ENCODE data around the gene DNAJB5. TPM values are rescaled to one million over a fixed set of nuclear protein-coding genes. Genes with fewer than 3 reads are reported as not detected.
"Not testable (repeated sequence)": the region's sequence is repeated elsewhere in the genome, so short reads cannot be mapped to it uniquely, and the experiment has no call there.

The DNAJB5 gene
- total RNA-seq, 1 donor from 2014 or later: 27.3 TPM

DNA sequence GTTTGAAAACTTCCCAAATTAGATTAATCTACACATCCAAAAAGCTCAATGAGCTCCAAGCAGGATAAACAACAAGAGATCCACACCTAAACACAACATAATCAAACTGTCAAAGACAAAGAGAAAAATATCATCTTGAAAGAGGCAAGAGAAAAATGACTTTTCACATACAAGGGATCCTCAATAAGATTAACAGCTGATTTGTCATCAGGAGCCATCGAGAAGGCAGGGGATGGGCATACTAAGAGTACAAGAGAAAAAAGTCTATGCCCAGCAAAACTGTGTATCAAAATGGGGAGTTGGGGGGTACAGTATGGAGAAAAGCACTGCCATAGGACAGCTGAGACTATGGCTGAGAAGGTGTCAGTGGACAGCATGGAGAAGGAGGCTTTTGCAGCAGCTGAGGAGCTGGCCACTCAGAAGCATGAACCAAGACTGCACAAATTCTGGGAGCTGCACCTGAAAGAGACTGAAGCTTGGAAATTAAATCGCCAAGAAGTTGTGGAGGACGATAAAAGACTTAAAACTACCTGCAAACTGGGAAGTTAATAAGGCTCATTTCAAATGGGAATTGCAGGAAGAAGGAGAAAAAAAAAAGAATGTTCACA is 20.9 kb downstream of the DNAJB5 start:
- FAIRE-seq (no peak), DNase-seq (ENCODE audit: low read depth) (no peak)
- H3K27ac ChIP-seq (ENCODE audit: low read depth, low read length): no peak overlapping the region
- TF ChIP-seq, protein P1, sequence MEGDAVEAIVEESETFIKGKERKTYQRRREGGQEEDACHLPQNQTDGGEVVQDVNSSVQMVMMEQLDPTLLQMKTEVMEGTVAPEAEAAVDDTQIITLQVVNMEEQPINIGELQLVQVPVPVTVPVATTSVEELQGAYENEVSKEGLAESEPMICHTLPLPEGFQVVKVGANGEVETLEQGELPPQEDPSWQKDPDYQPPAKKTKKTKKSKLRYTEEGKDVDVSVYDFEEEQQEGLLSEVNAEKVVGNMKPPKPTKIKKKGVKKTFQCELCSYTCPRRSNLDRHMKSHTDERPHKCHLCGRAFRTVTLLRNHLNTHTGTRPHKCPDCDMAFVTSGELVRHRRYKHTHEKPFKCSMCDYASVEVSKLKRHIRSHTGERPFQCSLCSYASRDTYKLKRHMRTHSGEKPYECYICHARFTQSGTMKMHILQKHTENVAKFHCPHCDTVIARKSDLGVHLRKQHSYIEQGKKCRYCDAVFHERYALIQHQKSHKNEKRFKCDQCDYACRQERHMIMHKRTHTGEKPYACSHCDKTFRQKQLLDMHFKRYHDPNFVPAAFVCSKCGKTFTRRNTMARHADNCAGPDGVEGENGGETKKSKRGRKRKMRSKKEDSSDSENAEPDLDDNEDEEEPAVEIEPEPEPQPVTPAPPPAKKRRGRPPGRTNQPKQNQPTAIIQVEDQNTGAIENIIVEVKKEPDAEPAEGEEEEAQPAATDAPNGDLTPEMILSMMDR (IDR thresholded peaks at IDR 0.05; ENCODE audit: insufficient read depth, low read depth, low read length): no peak
- TF ChIP-seq EZH2 (IDR thresholded peaks at IDR 0.05; ENCODE audit: insufficient read depth, low read length): no peak
- H3K4me3 Mint-ChIP-seq (ENCODE audit: unreplicated experiment): no peak overlapping the region
- H3K79me2 ChIP-seq (ENCODE audit: insufficient read depth, low read length): no peaks in the 10 kb centered on the region
- peaks cover 4% of the 10 kb centered on the region for H3K9me3 ChIP-seq (ENCODE audit: insufficient read depth, low read depth, low read length)
- H3K36me3 ChIP-seq (ENCODE audit: insufficient read depth, low read length): peaks cover 5% of the 10 kb centered on the region
- no peaks in the 10 kb centered on the region for H3K4me1 ChIP-seq (ENCODE audit: insufficient read depth, low read length)
- no peak overlapping the region for H3K9ac ChIP-seq (ENCODE audit: low read length)
- H4K20me1 ChIP-seq (ENCODE audit: insufficient read depth, low read length): no peaks in the 10 kb centered on the region
- H2AFZ ChIP-seq (ENCODE audit: low read depth, low read length): no peak overlapping the region
- H3K27me3 ChIP-seq (ENCODE audit: insufficient read depth, low read length): no peaks in the 10 kb centered on the region
- peaks cover 39% of the 10 kb centered on the region for H3K9me3 Mint-ChIP-seq (ENCODE audit: unreplicated experiment)
- no peak overlapping the region for H3K4me3 ChIP-seq (ENCODE audit: insufficient read depth, low read depth, low read length)
- H3K4me2 ChIP-seq (ENCODE audit: low read length): no peak overlapping the region
- H3K4me1 Mint-ChIP-seq (ENCODE audit: low read depth, unreplicated experiment): no peaks in the 10 kb centered on the region
- no peaks in the 10 kb centered on the region for H3K27me3 Mint-ChIP-seq (ENCODE audit: low read depth, unreplicated experiment)
- H3K27ac Mint-ChIP-seq (ENCODE audit: unreplicated experiment): no peak overlapping the region
- H3K36me3 Mint-ChIP-seq (ENCODE audit: low read depth, unreplicated experiment): peaks cover 68% of the 10 kb centered on the region

DNA sequence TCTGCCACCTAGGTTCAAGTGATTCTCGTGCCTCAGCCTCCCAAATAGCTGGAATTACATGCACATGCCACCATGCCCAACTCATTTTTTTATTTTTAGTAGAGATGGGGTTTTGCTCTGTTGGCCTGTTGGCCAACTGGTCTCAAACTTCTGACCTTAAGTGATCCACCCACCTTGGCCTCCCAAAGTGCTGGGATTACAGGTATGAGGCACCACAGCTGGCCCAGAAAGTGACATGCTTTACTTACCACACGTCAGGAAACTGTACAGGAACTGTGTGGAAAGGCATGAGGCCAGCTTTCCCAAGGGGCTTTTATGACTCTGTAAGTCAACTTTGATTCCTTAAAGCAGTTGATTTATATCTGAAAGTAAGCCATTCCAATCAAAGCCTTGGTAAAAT is 25.0 kb downstream of the DNAJB5 start:
- Mint-ChIP-seq H3K4me3 (ENCODE audit: unreplicated experiment) (no peak overlapping the region), H3K36me3 (ENCODE audit: low read depth, unreplicated experiment) (peaks cover 57% of the 10 kb centered on the region), H3K9me3 (ENCODE audit: unreplicated experiment) (peaks cover 33% of the 10 kb centered on the region), H3K27me3 (ENCODE audit: low read depth, unreplicated experiment) (no peaks in the 10 kb centered on the region), H3K4me1 (ENCODE audit: low read depth, unreplicated experiment) (no peaks in the 10 kb centered on the region), H3K27ac (ENCODE audit: unreplicated experiment) (no peak overlapping the region)
- Histone ChIP-seq H3K4me3 (ENCODE audit: insufficient read depth, low read depth, low read length) (no peak overlapping the region), H4K20me1 (ENCODE audit: insufficient read depth, low read length) (no peaks in the 10 kb centered on the region), H3K27ac (ENCODE audit: low read depth, low read length) (no peak overlapping the region), H3K79me2 (ENCODE audit: insufficient read depth, low read length) (no peaks in the 10 kb centered on the region), H3K27me3 (ENCODE audit: insufficient read depth, low read length) (no peaks in the 10 kb centered on the region), H3K36me3 (ENCODE audit: insufficient read depth, low read length) (peaks cover 14% of the 10 kb centered on the region), H3K9me3 (ENCODE audit: insufficient read depth, low read depth, low read length) (peaks cover 4% of the 10 kb centered on the region), H3K4me2 (ENCODE audit: low read length) (no peak overlapping the region), H3K9ac (ENCODE audit: low read length) (no peak overlapping the region), H2AFZ (ENCODE audit: low read depth, low read length) (no peak overlapping the region), H3K4me1 (ENCODE audit: insufficient read depth, low read length) (no peaks in the 10 kb centered on the region)
- no peak for FAIRE-seq
- DNase-seq (ENCODE audit: low read depth): no peak
- TF ChIP-seq EZH2 (IDR thresholded peaks at IDR 0.05; ENCODE audit: insufficient read depth, low read length): no peak
- TF ChIP-seq, protein P1 (IDR thresholded peaks at IDR 0.05; ENCODE audit: insufficient read depth, low read depth, low read length): no peak

DNA sequence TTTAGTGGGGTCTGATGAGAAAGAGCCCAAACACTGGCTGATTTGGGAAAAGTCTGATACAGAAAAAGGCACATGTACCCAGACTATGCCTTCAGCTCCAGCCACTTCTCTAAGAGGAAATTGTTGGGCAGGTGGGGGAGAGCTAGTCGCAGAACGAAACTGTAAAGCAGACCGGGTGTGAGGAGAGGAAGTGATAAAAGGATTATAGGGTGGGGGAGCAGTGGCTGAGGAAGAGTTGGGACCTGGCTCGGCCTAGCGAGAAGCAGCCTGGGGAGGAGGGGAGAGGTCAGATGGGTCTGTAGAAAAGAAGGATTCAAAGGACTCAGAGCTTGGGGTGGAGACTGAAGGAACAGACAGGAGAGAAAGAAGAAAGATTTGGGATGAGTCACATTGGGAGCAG is 33.9 kb downstream of the DNAJB5 start:
- H2AFZ ChIP-seq (ENCODE audit: low read depth, low read length); H3K79me2 ChIP-seq (ENCODE audit: insufficient read depth, low read length); H3K9me3 Mint-ChIP-seq (ENCODE audit: unreplicated experiment); FAIRE-seq; H3K27ac Mint-ChIP-seq (ENCODE audit: unreplicated experiment); H4K20me1 ChIP-seq (ENCODE audit: insufficient read depth, low read length); DNase-seq (ENCODE audit: low read depth); H3K27me3 Mint-ChIP-seq (ENCODE audit: low read depth, unreplicated experiment); H3K9ac ChIP-seq (ENCODE audit: low read length); H3K36me3 ChIP-seq (ENCODE audit: insufficient read depth, low read length); H3K9me3 ChIP-seq (ENCODE audit: insufficient read depth, low read depth, low read length); H3K27ac ChIP-seq (ENCODE audit: low read depth, low read length); H3K4me2 ChIP-seq (ENCODE audit: low read length); H3K27me3 ChIP-seq (ENCODE audit: insufficient read depth, low read length); H3K4me3 ChIP-seq (ENCODE audit: insufficient read depth, low read depth, low read length): not testable (repeated sequence)
- peak overlapping the region; percentile 36 for H3K4me3 Mint-ChIP-seq (ENCODE audit: unreplicated experiment)
- H3K4me1 ChIP-seq (ENCODE audit: insufficient read depth, low read length): peaks cover 17% of the 10 kb centered on the region
- peaks cover 20% of the 10 kb centered on the region for H3K4me1 Mint-ChIP-seq (ENCODE audit: low read depth, unreplicated experiment)
- peaks cover 56% of the 10 kb centered on the region for H3K36me3 Mint-ChIP-seq (ENCODE audit: low read depth, unreplicated experiment)
